Endometrial microvascular endothelial cells (primary cell): ENCODE data around the gene SFMBT1. TPM values are rescaled to one million over a fixed set of nuclear protein-coding genes. Genes with fewer than 3 reads are reported as not detected.

Experiments used
- in situ Hi-C: cut with HindIII; loops from 2 replicates; pipeline ENCODE4 v1.10.0; 2017; ENCODE audit warnings: low sequenced_read_pairs, low pct_unique_long_range_greater_than_20kb; ENCODE audit errors: inconsistent ontology term
- total RNA-seq: library from RNA; depleted of rRNA; stranded (reverse); fragments of >200 nt; gene quantifications from one replicate; pipeline ENCODE4 v1.2.3, GENCODE V29; 2015; ENCODE audit errors: inconsistent ontology term

The SFMBT1 gene
- total RNA-seq, 1 donor from 2014 or later: 4.9 TPM

DNA sequence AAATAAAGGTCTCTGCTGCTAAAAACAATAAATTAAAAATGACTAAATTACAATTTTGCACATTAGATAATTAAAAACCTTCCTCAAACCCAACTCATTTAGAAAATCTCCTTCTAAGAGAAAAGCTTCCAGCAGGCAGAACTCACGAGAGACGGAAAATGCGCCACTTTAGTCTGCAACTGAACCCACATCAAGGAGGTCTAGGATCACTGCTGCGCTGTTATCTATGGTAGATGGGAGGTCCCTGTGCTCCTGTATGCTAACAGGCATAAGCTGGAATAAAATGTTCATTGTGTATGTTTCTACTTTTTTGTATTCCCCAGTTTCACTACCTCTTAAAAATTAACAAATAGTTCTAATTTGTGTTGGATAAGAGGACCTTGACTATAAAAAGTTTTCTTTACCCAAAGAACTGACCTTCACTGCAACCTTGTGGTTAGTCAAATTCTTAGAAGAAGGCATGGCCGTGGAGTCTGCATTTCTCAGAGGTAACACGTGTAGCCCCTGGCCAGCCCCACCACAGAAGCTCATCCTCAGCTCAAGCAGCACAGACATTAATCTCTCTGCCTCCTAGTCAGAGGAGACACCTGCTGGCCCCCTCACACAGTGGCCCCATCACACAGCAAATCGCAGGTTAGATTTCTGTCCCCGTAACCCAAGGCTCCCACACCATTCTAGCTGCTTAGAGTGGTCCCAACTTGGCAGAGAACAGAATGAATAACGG, 170.8 kb downstream of the SFMBT1 start:
- in situ Hi-C loops: no loop called here

DNA sequence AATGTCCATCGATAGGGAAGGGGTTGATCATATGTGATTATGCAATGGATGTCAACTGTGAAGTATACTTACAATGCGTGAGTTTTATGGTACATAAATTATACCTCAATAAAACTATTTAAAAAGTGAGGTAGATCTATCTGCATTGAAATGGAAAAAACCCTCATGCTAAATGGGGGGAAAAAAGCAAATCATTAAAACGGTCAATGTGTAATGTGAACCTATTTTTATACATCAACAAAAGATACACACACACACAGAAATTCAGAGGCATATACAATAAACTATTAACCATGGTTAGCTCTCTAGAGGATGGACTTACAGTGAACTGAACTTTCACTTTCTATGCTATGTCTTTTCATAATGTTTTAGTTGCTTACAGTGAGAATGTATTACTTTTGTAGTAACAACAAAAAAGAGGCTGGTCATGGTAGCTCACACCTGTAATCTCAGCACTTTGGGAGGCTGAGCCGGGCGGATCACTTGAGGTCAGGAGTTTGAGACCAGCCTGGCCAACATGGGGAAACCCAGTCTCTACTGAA, 171.6 kb downstream of the SFMBT1 start:
- in situ Hi-C loops: no loop called here

DNA sequence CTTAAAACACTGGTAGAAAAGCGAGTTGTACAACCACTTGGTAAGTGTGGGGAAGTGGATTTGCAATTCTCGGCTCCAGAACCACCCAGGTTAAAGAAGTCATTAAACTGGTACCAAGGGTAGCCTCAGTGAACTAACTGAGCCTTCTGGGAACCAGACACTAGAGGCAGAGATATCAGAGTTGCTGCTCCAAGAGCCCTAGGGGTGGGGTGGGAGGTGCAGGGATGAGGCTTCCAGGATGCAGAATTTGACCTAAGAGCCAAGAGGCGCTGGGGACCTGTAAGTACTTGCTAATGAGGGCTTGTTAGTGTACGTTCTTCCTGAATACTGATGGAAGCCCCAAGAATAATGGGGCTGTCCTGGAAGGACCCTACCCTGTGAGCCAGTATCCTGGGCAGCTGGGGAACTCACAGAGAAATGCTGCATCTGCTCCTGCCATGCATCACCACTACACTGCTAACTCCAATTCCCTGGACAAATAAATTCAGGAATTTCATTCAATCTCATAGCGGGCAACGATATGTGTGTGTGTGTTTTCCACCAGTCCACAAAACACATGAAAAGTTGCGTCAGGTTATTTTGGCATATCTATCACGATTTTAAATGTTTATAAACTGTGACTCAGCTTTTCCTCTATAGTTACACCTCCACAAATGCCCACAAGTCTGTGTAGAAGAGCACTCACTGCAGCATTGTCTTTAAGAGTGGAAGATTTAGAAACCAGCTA, 172.3 kb downstream of the SFMBT1 start:
- in situ Hi-C loops: no loop called here

DNA sequence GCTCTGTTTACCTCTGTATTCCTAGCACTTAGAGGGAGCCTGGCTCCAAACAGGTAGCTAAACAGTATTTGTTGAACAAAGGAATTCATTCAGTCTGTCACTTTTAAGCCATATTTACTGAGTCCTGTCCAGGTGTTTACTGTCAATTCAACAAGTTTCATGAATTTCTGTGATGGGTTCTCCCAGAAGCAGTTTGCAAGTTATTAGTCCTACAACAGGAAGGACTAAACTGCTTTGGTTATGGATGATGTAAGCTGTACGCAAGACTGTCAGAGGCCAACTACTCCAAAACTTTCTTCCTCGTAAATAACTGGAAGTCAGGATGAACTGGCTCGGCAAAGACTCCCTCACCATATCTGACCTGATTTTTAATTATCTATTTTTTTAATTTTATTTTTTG, 173.6 kb downstream of the SFMBT1 start:
- in situ Hi-C loops: no loop called here

DNA sequence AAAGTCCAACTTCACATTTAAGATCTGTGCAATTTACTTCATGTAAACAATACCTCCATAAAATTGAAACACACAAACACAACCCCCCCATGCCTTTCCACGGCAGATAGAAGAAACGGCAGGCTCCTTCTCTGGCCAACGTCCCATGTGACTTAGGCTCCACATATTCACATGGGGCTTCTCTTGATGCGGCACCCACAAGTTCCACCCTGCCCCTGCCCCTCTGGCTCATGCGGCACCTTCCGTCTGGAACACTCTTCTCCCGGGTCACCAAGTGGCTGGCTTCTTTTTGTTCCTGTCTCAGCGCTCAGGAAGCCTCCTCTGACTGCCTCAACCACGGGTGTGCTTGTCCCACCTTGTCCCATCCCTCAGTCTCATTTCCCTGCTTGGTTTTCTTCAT, 174.1 kb downstream of the SFMBT1 start:
- in situ Hi-C loops: no loop called here

DNA sequence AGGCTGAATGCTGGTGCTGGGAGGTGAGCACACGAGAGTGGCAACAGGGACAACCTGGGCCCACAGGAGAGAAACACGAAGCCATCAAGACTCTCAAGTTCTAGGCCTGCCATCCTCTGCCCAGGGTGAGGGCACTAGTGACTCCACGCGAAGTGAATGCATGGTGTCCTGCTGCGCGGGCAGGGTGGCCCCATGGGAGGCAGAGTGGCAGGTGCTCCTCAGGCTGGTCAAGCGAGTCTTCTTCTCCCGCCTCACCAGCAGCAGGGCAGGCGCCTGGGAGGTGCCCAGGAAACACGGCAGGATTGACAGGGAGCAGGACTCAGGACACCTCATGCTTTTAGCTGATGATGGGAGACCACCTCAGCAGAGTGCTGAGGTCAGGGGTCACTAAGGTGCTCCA, 175.4 kb downstream of the SFMBT1 start:
- in situ Hi-C loops: no loop called here

DNA sequence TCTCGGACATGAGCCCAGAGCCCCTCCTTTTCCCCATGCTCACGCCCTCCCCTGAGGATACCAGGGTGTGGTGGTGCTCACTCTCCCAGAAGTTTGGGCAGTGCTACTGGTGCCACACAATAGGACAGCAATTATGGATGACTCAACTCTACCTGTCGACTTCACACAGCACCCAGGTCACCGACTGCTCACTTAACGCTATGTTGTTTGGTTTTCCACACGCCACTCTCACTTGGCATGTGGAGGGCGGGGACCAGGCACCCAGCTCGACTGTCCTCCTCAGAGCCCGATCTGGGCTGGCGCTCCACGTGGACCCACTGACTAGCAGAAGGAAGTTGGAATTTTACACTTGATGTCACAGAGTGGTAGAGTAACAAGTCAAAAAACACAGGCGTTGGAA, 179.4 kb downstream of the SFMBT1 start:
- in situ Hi-C loops: no loop called here

DNA sequence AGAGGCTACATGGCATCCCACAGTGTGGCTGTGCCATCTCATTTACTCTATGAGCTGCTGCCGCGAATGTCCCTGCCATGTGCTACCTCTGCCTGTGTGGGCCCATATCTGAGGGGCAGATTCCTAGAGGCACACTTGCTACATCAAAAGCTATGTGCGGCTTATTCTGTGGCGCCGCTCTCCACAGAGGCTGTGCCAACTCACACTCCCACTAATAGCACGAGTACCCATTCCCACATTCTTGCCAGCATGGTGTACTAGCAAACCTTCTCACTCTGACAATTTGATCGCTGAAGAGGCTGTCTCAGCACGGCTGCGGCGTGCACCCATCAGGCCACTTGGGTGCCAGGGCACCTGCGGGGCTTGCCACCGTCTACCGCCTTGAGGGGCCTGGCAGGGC, 179.9 kb downstream of the SFMBT1 start:
- in situ Hi-C loops: no loop called here

DNA sequence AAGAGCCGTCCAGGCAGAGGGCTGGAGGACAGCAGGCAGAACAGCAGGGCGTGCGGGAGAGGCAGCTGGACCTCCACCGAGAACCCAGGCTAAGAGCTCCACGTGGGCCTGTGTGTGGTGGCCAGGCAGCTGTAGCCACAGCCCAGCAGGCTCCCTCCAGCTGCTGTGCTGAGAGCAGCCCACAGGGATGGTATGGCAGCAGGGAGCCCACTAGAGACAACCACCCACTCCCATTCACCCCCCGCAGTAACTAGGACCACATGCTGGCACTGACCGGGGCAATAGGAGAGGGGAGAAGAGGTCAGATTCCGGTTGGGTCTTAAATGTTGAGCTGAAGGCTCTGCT, 185.5 kb downstream of the SFMBT1 start:
- in situ Hi-C loops: no loop called here

DNA sequence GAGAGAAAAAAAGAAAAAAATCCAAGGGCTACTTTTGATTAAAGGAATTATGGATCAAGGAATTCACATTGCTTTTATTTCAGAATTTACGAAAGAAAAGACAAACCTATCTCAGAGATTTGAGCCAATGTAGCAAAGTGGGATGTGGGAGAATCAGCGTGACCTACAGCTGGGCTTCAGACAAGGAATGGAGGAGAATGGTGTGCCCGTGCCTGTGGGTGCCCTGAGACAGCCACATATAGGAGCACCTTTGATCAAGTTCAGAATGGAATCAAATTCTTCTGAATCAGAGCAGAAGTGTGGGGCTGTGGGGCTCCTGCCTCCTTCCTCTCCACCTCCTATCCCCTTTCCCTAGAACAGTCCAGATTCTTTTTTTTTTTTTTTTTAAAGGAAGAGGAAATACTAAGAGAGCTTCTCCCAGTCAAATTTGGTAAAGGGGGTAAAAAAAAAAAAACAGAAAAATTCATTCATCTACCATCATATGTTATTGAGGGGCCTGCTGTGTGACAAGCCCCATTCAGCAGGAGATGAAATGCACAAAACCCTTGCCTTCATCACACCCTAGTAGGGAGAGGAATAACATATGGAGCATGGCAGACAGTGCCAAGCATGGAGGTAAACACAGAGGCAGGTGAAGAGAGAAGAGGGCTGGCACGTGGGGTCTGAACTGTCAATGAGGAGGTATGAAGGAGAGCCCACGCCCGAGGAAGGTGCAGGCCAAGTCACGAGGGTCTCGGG, 186.0 kb downstream of the SFMBT1 start:
- in situ Hi-C loops: no loop called here

DNA sequence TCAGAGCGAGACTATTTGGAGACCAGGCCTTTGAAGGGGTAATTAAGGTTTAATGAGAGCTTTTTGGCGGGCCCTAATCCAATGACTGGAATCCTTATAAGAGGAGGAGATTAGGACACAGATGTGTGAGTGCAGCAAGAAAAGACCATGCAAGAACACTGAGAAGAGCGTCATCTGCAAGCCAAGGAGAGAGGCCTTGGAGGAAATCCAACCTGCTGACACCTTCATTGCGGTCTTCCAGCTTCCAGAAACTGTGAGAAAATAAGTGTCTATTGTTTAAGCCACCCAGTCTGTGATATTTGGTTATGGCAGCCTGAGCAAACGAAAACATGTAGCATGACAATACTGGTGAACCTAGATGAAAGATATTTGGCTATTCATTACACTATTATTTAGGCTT, 188.0 kb downstream of the SFMBT1 start:
- in situ Hi-C loops: no loop called here

DNA sequence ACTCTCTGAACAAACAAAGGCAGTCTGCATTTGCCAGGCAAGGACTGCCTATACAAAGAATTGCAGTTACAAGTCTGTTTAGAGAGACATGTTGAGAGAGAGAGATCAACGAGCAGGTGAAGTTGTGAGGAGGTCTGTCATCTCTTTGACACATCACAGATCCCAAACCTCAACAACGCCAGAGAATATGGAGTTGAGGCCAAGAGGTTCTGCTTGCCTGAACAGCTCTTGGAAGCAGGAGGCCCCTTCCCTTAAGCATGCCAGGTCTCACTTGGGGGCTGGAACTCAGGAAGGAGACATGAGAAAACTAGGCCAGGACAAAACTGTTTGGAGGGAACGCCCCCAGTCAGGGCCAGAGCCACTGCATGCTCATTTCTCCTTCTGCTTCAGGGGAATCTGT, 188.7 kb downstream of the SFMBT1 start:
- in situ Hi-C loops: no loop called here

DNA sequence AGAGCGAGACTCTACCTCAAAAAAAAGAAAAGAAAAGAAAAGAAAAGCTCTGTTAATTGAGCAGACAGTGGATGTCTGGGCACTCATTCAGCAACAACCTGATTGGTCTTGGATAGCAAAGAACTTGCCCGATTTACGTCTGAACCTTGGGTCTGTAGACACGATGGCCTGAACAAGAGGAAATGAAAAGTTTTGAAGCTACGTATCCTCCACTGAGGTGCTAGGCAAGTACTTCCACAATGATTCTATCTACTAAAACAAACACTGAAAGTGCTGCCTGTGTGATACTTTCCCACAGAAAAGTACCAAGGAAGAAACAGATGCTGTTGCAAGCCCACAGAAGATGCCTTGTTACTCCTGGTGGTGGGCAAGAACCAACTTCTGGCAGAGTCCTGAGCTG, 189.2 kb downstream of the SFMBT1 start:
- in situ Hi-C loops: no loop called here

DNA sequence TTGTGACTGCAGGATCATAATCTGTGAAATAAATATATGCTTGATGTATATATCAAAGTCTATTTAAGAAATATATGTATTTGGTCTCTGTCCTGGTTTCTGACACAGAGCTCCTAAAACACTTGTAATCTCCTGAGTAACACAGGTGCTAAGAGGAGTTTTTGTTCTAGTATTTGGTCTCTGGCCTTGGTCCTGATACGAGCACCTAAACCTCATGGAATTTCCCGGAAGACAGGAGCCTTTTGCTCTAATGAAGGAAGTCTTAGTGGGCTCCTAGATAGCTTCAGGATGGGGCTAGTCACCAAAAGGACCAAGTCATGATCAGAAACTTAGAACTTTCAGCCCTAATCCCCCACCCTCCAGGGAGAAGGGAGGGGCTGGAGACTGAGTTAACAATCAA, 191.9 kb downstream of the SFMBT1 start:
- in situ Hi-C loops: no loop called here

Other genes starting within 250 kb of the SFMBT1 start
- gene ITIH4, start 215.4 kb downstream of the SFMBT1 start, total RNA-seq: not detected
- gene MUSTN1, start 211.1 kb downstream of the SFMBT1 start, total RNA-seq: 0.46 TPM
- 12.6 TPM for gene STIMATE, start 148.5 kb downstream of the SFMBT1 start, total RNA-seq
- 29.4 TPM for gene RFT1, start 84.4 kb upstream of the SFMBT1 start, total RNA-seq
- gene PRKCD, start 115.1 kb upstream of the SFMBT1 start, total RNA-seq: 2.7 TPM
- 579 TPM for gene TKT, start 209.9 kb upstream of the SFMBT1 start, total RNA-seq